Activated CD4-positive, alpha-beta T cell treated with anti-CD3 and anti-CD28 coated beads, Interleukin-2, amount 10 ng/mL, durations not matched to agents 24 days and 14 days (primary cell): ENCODE measurements around the gene MAP4K2. TPM values are rescaled to one million over a fixed set of nuclear protein-coding genes. Genes with fewer than 3 reads are reported as not detected.
"Not testable (repeated sequence)": the region's sequence is repeated elsewhere in the genome, so short reads cannot be mapped to it uniquely, and the experiment has no call there.

Source experiments
- DNase-seq: peaks from one replicate; pipeline ENCODE4 v3.0.0; 2022
- H3K27ac Mint-ChIP-seq: one replicate; pipeline ENCODE4 v1.8.0; 2022; ENCODE audit warnings: mild to moderate bottlenecking, mixed read lengths
- H3K27me3 Mint-ChIP-seq: one replicate; pipeline ENCODE4 v1.8.0; 2022; ENCODE audit warnings: mixed read lengths
- H3K36me3 Mint-ChIP-seq: one replicate; pipeline ENCODE4 v1.8.0; 2022; ENCODE audit warnings: low read depth, mild to moderate bottlenecking, mixed read lengths
- H3K4me1 Mint-ChIP-seq: one replicate; pipeline ENCODE4 v1.8.0; 2021; ENCODE audit warnings: mixed read lengths
- H3K4me3 Mint-ChIP-seq: one replicate; pipeline ENCODE4 v1.8.0; 2022; ENCODE audit warnings: mild to moderate bottlenecking, moderate library complexity, mixed read lengths
- H3K9me3 Mint-ChIP-seq: one replicate; pipeline ENCODE4 v1.8.0; 2021; ENCODE audit warnings: mixed read lengths
- intact Hi-C: fragments of 100-400 bp; cut with micrococcal nuclease; formaldehyde crosslinking; loops from one replicate; pipeline ENCODE4 v1.15.1; 2023
- total RNA-seq: library from RNA; stranded (reverse); gene quantifications from 2 replicates; pipeline ENCODE4 v1.2.3, GENCODE V29; 2022

The MAP4K2 gene
- total RNA-seq, 1 donor from 2014 or later = 67.3 TPM

DNA sequence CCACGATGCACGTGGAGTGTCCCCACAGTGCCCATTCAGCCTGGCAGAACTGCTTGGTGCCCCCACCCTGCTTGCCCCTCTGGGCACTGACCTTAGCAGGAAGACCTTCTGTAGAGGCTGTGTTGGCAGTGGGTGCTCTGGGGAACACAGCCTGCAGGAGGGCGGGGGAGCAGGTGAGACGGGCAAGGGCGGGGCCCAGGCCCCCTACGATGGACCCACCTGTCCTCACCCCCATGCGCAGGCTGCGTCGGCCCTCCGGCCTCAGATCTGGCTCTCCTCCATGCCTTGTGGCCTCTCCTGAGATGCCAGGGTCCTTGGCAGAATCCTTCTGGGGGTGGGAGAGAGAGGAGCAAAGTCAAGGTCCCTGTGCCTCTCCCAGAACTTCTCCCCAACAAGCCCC, 30.5 kb upstream of the MAP4K2 start:
- intact Hi-C loops = no loop called here
- no peaks in the 10 kb centered on the region for H3K27me3 Mint-ChIP-seq
- H3K36me3 Mint-ChIP-seq = no peaks in the 10 kb centered on the region
- no peak for DNase-seq
- no peak overlapping the region for H3K27ac Mint-ChIP-seq
- H3K4me3 Mint-ChIP-seq = no peak overlapping the region
- H3K4me1 Mint-ChIP-seq = no peaks in the 10 kb centered on the region
- H3K9me3 Mint-ChIP-seq = no peaks in the 10 kb centered on the region

DNA sequence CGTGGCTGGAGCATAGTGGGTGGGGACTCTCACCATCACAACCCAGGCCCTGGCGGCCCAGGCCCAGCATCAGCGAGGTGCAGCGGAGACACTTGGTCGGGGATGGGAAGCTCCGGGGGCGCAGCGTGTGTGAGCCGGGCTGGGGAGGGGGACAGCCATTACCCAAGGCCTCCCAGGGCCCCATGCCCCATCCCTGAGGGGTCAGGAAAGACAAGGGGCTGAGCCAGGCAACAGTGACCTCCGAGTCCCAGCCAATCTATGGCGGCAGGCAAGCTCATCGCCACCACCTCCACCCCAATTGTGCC, 30.1 kb upstream of the MAP4K2 start:
- DNase-seq = no peak
- Mint-ChIP-seq H3K9me3 (no peaks in the 10 kb centered on the region), H3K36me3 (no peaks in the 10 kb centered on the region), H3K4me3 (no peak overlapping the region), H3K4me1 (no peaks in the 10 kb centered on the region), H3K27me3 (no peaks in the 10 kb centered on the region), H3K27ac (no peak overlapping the region)
- intact Hi-C loops = no loop called here

DNA sequence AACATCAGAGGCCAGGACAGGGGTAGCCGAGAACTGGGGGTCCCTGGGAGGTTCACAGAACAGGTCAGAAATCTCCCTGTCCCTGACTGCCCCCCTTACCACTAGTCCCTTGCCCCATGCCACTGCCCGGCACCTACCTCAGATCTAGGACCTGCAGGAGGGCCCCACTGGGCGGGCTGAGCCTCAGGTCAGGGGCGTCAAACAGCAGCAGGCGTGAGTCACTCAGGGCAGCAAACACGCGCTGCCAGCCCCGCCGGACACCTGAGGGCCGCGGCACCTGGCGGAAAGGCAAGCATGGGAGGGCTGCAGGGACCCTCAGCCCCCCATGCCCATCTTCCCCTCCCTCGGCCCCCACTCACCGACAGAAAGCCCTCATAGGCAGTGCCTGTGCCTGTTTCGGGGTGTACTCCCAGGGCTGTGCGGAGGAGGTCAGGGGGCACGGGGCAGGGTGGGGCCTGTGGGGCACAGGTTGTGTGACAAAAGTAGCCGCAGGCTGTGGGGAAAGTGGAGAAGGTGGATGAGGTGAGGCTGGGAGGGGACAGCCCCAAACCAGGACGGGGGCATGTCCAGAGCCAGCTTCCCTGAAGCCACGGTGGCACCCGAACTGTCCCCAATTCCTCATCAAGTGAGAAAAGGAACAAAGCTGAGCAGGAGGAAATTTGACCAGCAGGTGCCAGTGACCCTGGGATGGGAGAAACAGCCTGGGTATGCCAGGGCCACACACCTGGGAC, 29.6 kb upstream of the MAP4K2 start:
- Mint-ChIP-seq H3K4me1 (no peaks in the 10 kb centered on the region), H3K9me3 (no peaks in the 10 kb centered on the region), H3K27me3 (no peaks in the 10 kb centered on the region), H3K27ac (no peak overlapping the region), H3K4me3 (no peak overlapping the region), H3K36me3 (no peaks in the 10 kb centered on the region)
- no peak for DNase-seq
- intact Hi-C loops = no loop called here

DNA sequence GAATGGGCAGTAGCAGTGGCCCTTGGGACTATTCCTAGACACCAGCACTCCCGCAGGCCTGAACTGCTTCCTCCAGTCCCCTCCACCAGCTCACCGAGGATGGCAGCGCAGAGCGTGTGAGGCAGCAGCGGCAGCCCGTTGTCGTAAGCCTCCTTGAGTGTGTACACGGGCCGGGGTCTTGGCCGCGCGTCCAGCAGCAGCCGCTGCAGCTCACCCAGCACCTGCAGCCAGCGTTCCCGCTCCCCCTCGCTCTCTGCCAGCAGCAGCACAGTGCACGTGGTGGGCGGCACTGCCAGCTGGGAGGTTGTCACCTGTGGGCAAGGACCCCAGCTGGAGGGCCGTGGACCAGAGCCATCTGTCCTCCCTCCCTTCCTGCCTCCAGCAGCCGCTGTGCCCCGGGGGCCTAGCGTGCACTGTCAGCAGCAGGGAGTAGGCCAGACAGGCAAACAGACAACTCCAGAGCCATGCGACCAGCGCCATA, 28.4 kb upstream of the MAP4K2 start:
- Mint-ChIP-seq H3K9me3 (no peaks in the 10 kb centered on the region), H3K27ac (no peak overlapping the region), H3K4me3 (no peak overlapping the region), H3K36me3 (no peaks in the 10 kb centered on the region), H3K27me3 (no peaks in the 10 kb centered on the region), H3K4me1 (no peaks in the 10 kb centered on the region)
- intact Hi-C loops = no loop called here
- no peak for DNase-seq

DNA sequence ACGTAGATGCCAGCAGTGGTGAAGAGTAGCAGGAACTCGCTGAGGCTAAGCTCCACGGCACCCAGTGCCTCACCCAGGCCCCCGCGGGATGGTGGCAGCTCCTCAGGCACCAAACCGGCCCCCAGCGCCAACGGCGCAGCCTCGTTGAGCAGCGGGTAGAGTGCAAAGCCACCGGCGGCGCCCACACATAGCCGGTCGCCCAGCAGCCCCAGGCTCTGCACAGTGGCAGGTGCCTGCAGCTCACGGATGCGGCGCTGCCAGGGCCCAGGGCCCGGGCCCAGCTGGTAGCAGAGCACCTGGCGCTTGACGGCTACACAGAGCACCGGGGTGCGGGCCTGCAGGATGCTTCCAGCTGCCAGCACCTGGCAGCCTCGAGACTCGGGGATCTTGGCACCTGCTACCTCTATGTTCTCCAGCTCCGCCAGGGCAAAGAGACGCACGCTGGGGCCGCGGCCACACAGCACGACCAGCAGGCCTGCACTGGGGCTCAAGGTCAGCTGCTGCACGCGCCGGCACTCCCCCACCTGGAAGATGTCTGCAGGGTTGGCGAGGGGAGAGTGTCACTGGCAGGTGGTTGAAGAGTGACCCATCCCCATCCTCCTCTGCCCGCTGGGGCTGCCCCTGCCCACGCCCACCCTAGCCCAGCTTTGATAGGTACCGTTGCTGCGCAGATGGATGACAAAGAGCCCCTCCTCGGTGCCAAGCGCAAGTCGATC, 26.7 kb upstream of the MAP4K2 start:
- H3K27me3 Mint-ChIP-seq = no peaks in the 10 kb centered on the region
- H3K36me3 Mint-ChIP-seq = no peaks in the 10 kb centered on the region
- H3K4me3 Mint-ChIP-seq = no peak overlapping the region
- no peaks in the 10 kb centered on the region for H3K9me3 Mint-ChIP-seq
- H3K27ac Mint-ChIP-seq = no peak overlapping the region
- no peaks in the 10 kb centered on the region for H3K4me1 Mint-ChIP-seq
- intact Hi-C loops = no loop called here
- no peak for DNase-seq

DNA sequence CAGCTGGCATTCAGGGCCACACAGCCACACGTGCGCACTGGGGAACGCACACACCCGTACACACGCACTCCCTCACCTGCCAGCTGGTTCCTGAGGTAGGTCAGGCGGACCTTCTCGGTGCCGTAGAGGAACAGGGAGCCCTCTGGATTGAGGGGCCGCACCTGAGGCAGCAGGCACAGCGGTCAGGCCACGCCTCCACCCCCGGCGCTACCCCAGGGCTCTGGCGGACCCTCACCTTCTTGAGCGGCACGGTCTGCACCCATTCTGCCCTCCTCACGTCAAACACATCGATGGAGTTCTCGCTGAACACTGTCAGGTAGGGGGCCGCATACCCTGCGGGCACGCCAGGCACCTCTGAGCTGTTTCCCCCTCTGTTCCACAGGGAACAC, 24.4 kb upstream of the MAP4K2 start:
- Mint-ChIP-seq H3K4me3 (no peak overlapping the region), H3K27ac (no peak overlapping the region), H3K9me3 (no peaks in the 10 kb centered on the region), H3K4me1 (no peaks in the 10 kb centered on the region), H3K27me3 (no peaks in the 10 kb centered on the region), H3K36me3 (no peaks in the 10 kb centered on the region)
- DNase-seq = no peak
- intact Hi-C loops = no loop called here

DNA sequence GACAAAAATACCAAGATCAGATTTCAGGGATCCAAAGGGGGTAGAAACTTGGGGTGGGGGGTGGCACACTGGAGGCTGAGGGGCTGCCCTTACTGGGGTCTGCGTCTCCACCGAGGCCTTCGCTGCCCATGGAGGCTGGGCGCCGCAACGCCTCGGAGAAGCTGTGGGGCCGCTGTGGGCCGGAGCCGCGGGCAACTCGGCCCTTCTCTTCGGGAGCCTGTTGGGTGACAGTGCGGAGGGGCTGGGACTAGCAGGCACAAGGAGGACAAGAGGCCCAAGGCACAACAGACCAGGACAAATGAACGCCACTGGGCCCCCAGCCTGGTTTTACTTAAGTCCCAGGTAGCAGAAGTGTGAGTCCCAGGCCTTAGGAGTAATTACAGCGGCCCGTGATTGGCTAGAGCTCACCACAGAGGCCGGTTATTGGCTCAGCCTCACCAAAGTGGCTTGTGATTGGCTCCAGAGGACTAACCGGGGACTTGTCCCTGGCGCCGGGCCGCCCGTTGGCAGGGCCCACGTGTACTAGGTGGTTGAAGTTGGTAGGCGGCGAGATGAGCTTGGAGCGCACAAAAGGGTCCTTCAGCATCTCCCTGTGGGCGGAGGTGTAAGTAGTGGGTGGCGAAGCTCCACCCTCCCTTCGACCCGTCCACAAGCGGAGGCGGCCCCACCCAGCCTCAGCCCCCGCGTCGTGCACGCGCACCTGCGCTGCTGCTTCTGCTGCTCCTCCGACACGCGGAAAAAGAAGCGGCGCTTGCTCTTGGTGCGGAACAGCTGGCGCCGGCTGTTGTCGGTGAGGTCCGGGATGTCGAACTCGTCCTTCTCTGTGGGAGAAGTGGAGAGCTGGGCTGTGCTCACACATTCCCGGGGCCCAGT, 23.8 kb upstream of the MAP4K2 start:
- no peaks in the 10 kb centered on the region for H3K36me3 Mint-ChIP-seq
- H3K27ac Mint-ChIP-seq = no peak overlapping the region
- intact Hi-C loops = no loop called here
- H3K4me1 Mint-ChIP-seq = no peaks in the 10 kb centered on the region
- H3K9me3 Mint-ChIP-seq = no peaks in the 10 kb centered on the region
- H3K4me3 Mint-ChIP-seq = no peak overlapping the region
- H3K27me3 Mint-ChIP-seq = no peaks in the 10 kb centered on the region
- DNase-seq = no peak

DNA sequence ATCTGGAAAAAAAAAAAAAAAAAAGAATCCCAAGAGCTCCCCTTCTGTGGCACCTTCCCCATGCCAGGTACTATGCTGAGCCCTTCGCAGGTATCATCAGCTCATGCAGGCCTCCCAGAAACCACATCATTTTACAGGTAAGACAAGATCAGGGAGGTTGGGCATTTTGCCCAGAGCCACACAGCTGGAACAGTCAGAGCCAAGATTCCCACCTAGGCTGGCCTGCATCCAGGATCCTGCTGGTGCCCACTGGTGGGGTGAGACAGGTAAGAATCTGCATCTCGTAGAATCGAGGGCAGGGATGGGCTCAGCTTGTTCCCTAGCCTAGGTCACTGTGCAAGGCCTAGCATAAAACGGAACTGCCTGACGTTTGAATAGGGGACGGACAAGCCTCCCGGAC, 23.0 kb upstream of the MAP4K2 start:
- DNase-seq = no peak
- Mint-ChIP-seq H3K36me3 (no peaks in the 10 kb centered on the region), H3K4me3 (no peak overlapping the region), H3K27ac (no peak overlapping the region), H3K9me3 (no peaks in the 10 kb centered on the region), H3K4me1 (no peaks in the 10 kb centered on the region), H3K27me3 (no peaks in the 10 kb centered on the region)
- intact Hi-C loops = no loop called here

DNA sequence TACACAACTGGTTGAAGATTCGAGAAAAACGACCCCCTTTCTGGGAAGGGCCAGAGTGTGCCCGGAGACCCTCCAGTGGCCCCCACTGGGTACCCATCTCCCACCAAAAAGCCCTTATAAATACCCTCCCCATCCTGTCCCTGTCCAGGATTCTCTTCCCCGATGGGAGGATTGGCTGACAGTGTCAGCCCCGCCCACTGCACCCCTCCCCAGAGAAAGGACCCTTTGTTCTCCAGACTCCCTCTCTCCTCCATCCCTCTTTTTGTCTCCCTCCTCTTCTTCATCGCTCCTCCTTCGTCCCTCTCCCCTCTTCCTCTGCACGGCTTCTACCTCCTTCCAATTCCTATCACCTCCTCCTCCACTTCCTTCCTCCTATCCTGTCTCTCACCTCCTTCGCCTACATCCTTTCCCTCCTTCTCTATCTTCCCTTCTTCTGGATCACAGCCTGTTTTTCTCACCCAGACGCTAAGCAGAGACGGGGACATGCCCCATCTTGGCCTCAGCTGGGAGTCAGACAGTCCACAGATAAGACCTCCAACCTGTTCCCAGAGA, 20.6 kb upstream of the MAP4K2 start:
- intact Hi-C loops = no loop called here
- Mint-ChIP-seq H3K27me3 (no peaks in the 10 kb centered on the region), H3K36me3 (no peaks in the 10 kb centered on the region), H3K27ac (no peak overlapping the region), H3K4me3 (no peak overlapping the region), H3K4me1 (no peaks in the 10 kb centered on the region), H3K9me3 (no peaks in the 10 kb centered on the region)
- DNase-seq = no peak

GRCh38 chr11:64817476-64817875, 14.5 kb upstream of the MAP4K2 start:
- Mint-ChIP-seq H3K4me1 (no peaks in the 10 kb centered on the region), H3K9me3 (no peaks in the 10 kb centered on the region), H3K27ac (no peak overlapping the region), H3K4me3 (no peak overlapping the region), H3K36me3 (no peaks in the 10 kb centered on the region), H3K27me3 (peaks cover 2% of the 10 kb centered on the region)
- DNase-seq = no peak
- intact Hi-C loops = no loop called here

GRCh38 chr11:64815433-64815832, 12.4 kb upstream of the MAP4K2 start:
- H3K9me3 Mint-ChIP-seq, DNase-seq, H3K27ac Mint-ChIP-seq, H3K4me3 Mint-ChIP-seq, H3K27me3 Mint-ChIP-seq, H3K36me3 Mint-ChIP-seq, intact Hi-C loops, H3K4me1 Mint-ChIP-seq: not testable (repeated sequence)

GRCh38 chr11:64814712-64815187, 11.7 kb upstream of the MAP4K2 start:
- Mint-ChIP-seq H3K4me1 (peaks cover 5% of the 10 kb centered on the region), H3K27me3 (peaks cover 2% of the 10 kb centered on the region), H3K27ac (no peak overlapping the region), H3K9me3 (no peaks in the 10 kb centered on the region), H3K4me3 (no peak overlapping the region), H3K36me3 (peaks cover 2% of the 10 kb centered on the region)
- intact Hi-C loops = no loop called here
- no peak for DNase-seq

- Mint-ChIP-seq H3K27me3 (peaks cover 2% of the 10 kb centered on the region), H3K27ac (no peak overlapping the region), H3K4me1 (peaks cover 12% of the 10 kb centered on the region), H3K36me3 (peaks cover 4% of the 10 kb centered on the region), H3K9me3 (no peaks in the 10 kb centered on the region), H3K4me3 (no peak overlapping the region)
- intact Hi-C loops = no loop called here
- DNase-seq = no peak
Measured at GRCh38 chr11:64813826-64814225, 10.8 kb upstream of the MAP4K2 start.

- no peaks in the 10 kb centered on the region for H3K9me3 Mint-ChIP-seq
- H3K27ac Mint-ChIP-seq = peak overlapping the region; percentile 95
- peak overlapping the region; percentile 98 for H3K4me3 Mint-ChIP-seq
- H3K36me3 Mint-ChIP-seq = peaks cover 19% of the 10 kb centered on the region
- DNase-seq = peak; percentile 88
- peaks cover 2% of the 10 kb centered on the region for H3K27me3 Mint-ChIP-seq
- intact Hi-C loops = loop anchor here (2.0 kb wide), 2 partner anchors 32 to 66 kb away; partner anchors contain the start of genes RASGRP2 and SF1
- peaks cover 18% of the 10 kb centered on the region for H3K4me1 Mint-ChIP-seq
Measured at GRCh38 chr11:64810891-64811272, 7.9 kb upstream of the MAP4K2 start.
